ENCODE data around the gene HOGA1.
"Not testable (repeated sequence)": the region's sequence is repeated elsewhere in the genome, so short reads cannot be mapped to it uniquely, and the experiment has no call there.

The HOGA1 gene

GRCh38 chr10:97612386-97612785 lies 28.2 kb downstream of the HOGA1 start:
- DNase-seq, result peak; percentile 65

- no peak for DNase-seq
Measured at GRCh38 chr10:97618285-97618684, 34.1 kb downstream of the HOGA1 start.

DNA sequence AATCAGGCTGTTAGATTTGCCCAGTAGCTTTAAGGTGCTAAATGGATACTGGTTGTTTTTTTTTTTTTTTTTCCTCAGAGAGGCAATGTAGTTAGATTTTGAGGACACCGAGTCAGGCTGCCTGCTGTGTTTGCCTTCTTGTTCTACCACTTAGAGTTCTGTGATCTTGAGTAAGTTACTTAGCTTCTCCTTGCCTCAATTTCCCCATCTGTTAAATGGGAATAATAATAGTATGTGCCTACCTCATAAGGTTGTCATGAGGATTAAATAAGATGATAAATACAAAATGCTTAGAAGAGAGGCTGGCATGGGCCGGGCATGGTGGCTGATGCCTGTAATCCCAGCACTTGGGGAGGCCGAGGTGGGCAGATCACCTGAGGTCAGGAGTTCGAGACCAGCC lies 34.5 kb downstream of the HOGA1 start:
- DNase-seq, result no peak

- no peak for DNase-seq
Measured at GRCh38 chr10:97623277-97623676, 39.1 kb downstream of the HOGA1 start.

DNA sequence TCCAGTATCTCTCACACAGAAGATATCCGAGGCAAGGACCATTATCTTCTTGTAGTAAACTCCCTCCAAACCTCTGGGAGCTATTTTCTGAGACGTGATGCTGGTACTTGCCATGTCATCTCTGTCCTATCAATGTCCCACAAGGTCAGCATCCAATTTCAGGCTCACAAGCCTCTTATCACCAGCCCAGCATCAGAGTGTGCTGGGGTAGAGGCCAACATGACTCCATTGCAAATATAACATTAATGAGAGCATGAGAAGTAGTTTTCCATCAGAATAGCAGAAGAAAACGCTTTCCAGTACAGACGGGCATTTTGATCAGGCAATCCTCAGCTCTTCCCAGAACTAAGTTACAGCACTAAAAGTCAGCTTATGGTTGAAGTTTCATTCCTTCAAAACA lies 43.5 kb downstream of the HOGA1 start:
- peak; percentile 79 for DNase-seq

GRCh38 chr10:97628228-97628627 lies 44.0 kb downstream of the HOGA1 start:
- DNase-seq, result no peak

GRCh38 chr10:97629289-97629688 lies 45.1 kb downstream of the HOGA1 start:
- DNase-seq, result no peak

DNA sequence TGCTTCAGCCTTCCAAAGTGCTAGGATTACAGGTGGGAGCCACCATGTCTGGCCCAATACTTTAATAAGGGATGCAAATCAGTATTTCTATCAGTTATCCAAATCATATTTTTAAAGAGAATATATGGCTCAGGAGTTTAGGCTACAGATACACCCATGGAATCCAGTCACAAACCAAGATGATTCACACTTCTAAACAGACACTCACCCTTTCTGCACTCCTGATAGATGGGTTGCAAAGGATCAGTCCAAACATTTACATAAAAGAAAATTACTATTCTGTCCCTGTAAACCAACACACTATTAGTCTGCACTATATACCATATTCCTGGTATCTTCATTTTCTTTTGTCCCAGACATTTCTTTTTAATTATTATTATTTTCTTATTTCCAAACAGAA lies 46.9 kb downstream of the HOGA1 start:
- no peak for DNase-seq

- DNase-seq, result peak; percentile 94
Measured at GRCh38 chr10:97632949-97633884, 49.0 kb downstream of the HOGA1 start, which contains the start of gene MORN4. Gene MORN4, minus strand, starts transcription at chr10:97633500. Its CDS starts 13,847 bp downstream, at chr10:97619653.

- peak; percentile 68 for DNase-seq
Measured at GRCh38 chr10:97633921-97634320, 49.7 kb downstream of the HOGA1 start.

- DNase-seq, result no peak
Measured at GRCh38 chr10:97635577-97635976, 51.4 kb downstream of the HOGA1 start.

DNA sequence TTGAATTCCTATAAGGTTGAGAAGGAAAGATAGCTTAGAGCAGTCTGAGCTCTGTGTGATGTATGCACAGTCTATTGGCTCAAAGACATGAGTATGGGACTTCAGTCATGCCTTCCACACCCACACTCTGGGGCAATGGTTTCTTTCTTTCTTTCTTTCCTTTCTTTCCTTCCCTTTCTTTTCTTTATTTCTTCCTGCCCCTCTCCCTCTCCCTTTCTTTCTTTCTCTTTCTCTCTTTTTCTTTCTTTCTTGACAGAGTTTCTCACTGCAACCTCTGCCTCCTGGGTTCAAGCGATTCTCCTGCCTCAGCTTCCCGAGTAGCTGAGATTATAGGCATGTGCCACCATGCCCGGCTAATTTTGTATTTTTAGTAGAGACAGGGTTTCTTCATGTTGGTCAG lies 54.9 kb downstream of the HOGA1 start:
- DNase-seq, result not testable (repeated sequence)

GRCh38 chr10:97640174-97640867 lies 56.1 kb downstream of the HOGA1 start, which contains the start of gene PI4K2A:
Gene PI4K2A, plus strand, starts transcription at chr10:97640671. Its CDS starts 72 bp downstream, at chr10:97640743.
- peak; percentile 99 for DNase-seq

DNA sequence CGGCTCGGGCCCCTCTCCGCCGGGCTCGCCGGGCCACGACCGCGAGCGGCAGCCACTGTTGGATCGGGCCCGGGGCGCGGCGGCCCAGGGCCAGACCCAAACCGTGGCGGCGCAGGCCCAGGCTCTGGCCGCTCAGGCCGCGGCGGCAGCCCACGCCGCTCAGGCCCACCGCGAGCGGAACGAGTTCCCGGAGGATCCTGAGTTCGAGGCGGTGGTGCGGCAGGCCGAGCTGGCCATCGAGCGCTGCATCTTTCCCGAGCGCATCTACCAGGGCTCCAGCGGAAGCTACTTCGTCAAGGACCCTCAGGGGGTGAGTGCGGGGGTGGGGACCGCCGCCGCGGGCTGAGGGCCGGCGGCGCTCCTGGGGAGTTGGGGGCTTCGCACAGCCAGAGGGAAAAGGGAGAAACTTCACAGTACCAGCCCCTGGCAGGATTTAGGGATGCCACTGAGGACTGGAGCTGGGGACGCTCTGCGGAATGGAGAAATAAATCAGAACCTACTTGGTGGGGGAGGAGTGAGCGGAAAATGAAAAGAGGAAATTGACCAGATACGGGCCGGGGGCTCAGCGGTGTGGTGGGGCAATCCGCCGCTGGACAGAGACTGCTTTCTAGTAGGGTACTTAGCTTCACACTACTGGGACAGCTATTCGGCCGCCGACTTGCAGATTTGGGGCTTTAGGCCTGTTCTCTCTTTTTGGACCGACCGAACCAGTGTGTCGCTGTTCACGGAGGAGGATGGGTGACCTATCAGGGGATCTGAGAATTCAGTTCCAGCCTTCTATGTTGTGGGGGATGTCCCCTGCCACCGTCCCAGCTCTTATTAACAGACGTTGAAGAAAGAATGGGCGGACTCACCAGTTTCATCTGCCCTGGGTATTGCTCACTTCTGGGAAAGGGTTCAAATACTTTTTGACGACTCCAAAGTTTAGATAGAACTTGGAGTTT lies 57.0 kb downstream of the HOGA1 start:
- DNase-seq, result peak; percentile 27

- not testable (repeated sequence) for DNase-seq
Measured at GRCh38 chr10:97642471-97643159, 58.4 kb downstream of the HOGA1 start.

GRCh38 chr10:97643441-97643985 lies 59.3 kb downstream of the HOGA1 start:
- no peak for DNase-seq

GRCh38 chr10:97644936-97645335 lies 60.7 kb downstream of the HOGA1 start:
- no peak for DNase-seq

GRCh38 chr10:97647556-97647955 lies 63.4 kb downstream of the HOGA1 start:
- no peak for DNase-seq

- DNase-seq, result peak; percentile 88
Measured at GRCh38 chr10:97648562-97649404, 64.6 kb downstream of the HOGA1 start.

- DNase-seq, result not testable (repeated sequence)
Measured at GRCh38 chr10:97649405-97649750, 65.2 kb downstream of the HOGA1 start.

DNA sequence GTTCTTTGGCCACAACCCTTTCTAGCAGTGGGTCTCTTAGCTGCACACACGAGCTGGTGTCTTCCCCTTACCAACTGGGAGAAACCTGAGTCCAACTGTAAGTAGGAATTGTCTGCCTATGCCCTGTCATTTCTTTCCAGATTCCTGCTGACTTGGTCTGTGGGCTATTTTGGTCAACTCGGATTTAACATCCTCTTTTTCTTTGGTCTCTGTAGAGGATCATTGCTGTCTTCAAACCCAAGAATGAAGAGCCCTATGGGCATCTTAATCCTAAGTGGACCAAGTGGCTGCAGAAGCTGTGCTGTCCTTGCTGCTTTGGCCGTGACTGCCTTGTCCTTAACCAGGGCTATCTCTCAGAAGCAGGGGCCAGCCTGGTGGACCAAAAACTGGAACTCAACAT lies 66.5 kb downstream of the HOGA1 start:
- DNase-seq, result no peak

Measured in hematopoietic multipotent progenitor cell treated with erythropoietin and hydrocortisone succinate and interleukin-3 and kit ligand, for 8 days (in vitro differentiated cells).